GM12801 (cell line): ENCODE measurements around the gene TPRG1.

Source experiments
- TF ChIP-seq, protein P1 (sequence below): IDR thresholded peaks from one replicate; pipeline ENCODE4 v1.5.1; 2011; ENCODE audit warnings: control low read depth; ENCODE audit not compliant: insufficient read length; ENCODE audit errors: extremely low read depth

Gene TPRG1

DNA sequence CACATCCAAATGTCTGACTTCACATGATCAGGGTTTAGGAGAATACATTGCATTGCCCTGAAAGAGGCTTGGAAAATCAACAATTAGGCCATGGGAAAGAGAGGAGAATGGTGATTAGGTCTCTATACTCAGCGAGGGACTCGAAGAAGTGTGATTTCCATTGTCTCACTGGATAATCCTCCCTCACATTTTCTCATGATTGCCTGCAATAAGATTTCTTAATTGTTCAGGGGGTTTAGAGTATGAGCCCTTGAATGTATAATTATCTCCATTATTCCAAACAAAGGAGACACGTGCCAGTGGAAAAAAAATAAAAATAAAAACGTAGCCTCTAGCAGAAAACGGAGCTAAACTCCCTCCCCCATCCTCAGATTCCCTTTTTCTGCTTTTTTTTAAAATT is 173.2 kb downstream of the TPRG1 start:
- TF ChIP-seq, protein P1, sequence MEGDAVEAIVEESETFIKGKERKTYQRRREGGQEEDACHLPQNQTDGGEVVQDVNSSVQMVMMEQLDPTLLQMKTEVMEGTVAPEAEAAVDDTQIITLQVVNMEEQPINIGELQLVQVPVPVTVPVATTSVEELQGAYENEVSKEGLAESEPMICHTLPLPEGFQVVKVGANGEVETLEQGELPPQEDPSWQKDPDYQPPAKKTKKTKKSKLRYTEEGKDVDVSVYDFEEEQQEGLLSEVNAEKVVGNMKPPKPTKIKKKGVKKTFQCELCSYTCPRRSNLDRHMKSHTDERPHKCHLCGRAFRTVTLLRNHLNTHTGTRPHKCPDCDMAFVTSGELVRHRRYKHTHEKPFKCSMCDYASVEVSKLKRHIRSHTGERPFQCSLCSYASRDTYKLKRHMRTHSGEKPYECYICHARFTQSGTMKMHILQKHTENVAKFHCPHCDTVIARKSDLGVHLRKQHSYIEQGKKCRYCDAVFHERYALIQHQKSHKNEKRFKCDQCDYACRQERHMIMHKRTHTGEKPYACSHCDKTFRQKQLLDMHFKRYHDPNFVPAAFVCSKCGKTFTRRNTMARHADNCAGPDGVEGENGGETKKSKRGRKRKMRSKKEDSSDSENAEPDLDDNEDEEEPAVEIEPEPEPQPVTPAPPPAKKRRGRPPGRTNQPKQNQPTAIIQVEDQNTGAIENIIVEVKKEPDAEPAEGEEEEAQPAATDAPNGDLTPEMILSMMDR: no peak

- TF ChIP-seq, protein P1: no peak
These were observed 178.0 kb downstream of the TPRG1 start for GRCh38 chr3:189349772-189350171.

DNA sequence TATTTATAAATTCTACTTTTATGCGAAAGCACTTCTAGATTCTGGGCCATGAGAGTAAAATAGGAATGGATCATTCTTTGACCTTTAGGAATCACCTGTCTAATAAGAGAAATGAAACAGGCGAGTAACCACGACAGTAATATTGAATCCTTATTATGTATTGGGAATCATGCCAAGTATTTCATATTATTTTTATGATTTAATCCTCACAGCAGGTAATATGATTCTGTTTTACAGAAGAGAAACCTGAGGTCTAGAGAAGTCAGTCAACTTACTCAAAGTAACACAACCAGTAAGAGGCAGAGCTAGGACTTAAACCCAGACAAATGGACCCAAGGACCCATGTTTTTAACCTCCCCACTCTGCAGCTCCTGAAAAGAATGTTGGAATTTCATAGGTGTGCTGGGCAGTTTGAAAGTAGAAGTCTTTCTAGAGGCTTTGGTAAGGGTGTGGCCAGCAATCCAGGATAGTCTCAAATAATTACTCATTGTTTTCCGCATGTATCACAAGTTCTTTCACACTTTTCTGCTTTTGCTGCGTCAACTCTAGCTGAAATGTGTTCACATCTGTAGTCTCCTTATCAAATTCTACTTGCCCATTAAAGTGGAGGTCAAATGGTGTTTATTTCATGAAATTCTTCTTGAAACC is 181.7 kb downstream of the TPRG1 start:
- TF ChIP-seq, protein P1: no peak

DNA sequence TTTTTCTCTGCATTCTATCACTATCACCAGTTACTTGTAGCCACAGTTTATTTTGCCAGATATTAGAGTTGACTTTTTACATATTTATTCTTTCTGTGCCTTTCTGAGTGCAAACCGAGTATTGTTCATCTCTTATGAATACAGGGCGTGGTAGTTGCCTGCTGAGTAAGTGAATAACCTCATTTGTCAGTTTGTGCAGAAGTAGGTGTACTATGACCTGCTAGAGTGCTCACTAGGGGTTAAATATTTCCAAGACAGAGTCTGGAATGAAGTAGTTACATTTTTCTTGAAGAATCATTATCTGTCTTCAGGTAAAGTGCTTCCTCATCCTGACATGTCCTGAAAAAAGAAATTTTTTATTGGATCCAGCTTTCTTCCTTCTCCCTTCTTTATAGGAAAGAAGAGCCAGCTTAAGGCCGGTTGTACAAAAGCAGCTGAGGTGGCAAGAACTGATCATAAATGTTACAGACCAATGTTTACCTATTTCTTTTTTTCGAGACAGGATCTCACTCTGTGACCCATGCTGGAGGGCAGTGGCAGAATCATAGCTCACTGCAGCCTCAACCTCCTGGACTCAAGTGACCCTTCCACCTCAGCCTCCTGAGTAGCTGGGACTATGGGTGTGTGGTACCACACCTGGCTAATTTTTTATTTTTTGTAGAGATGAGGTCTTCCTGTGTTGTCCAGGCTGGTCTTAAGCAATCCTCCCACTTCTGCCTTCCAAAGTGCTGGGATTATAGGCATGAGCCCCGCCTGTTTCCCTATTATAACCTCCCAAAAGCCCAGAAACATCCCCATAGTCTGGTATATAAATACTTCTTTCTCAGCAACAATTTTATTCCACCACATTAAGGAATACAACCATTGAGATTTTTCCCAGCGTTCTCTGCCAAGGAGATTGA is 182.5 kb downstream of the TPRG1 start:
- TF ChIP-seq, protein P1: no peak

- TF ChIP-seq, protein P1: no peak
These were observed 183.3 kb downstream of the TPRG1 start for GRCh38 chr3:189355115-189355480.

DNA sequence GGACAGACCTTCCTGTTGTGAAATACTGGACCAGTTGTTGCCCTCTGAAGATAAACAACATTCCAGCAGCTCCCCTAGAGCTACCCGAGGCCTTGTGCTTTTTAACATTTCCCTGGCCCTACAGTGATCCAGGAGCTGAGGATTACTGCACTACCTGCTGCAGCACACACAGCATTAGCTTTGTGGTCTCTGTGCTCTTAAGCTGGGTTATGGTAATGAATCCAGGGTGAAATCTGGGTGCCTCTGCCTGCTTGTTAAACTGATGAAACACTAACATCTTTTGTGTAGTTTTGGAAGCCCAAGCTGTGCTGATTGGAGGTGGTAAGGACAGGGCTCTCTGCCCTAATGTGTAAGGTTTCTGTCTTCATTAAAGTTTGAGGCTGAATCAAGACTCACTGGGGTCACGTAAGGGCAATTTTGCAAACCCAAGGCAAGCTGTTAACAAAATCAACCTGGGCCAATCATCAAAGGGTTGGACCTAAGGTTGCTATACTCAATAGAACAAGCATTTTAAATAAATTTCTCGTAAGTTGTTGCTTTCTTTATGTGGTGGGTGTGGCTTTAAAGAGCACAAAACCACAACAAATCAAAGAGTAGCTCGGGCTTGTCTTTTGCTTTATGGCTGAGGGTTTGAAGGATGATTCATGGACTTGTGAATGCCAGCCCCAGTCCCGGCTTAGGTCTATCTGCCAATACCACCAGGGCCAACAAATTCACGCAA is 183.9 kb downstream of the TPRG1 start:
- TF ChIP-seq, protein P1: no peak

GRCh38 chr3:189360291-189360690 is 188.5 kb downstream of the TPRG1 start:
- TF ChIP-seq, protein P1: no peak
